Parathyroid adenoma (tissue), 2 donors: ENCODE data around the gene BRINP2.
A peak's percentile ranks its signal among the peaks of the same experiment; 100 is the strongest.

ENCODE experiments used
- H2AFZ ChIP-seq: fragments of 300-600 bp; sonication (generic); one replicate; pipeline ENCODE4 v1.7.0; 2017; ENCODE audit warnings: antibody characterized with exemption, mild to moderate bottlenecking
- H3K27ac ChIP-seq: fragments of 300-600 bp; sonication (generic); one replicate; pipeline ENCODE4 v1.7.0; 2017
- H3K27me3 ChIP-seq: fragments of 300-600 bp; sonication (generic); one replicate; pipeline ENCODE4 v1.7.0; 2017; ENCODE audit warnings: low read length; ENCODE audit not compliant: control insufficient read depth, insufficient read depth
- H3K36me3 ChIP-seq: fragments of 300-600 bp; sonication (generic); one replicate; pipeline ENCODE4 v1.7.0; 2017; ENCODE audit warnings: low read length; ENCODE audit not compliant: control insufficient read depth, insufficient read depth
- H3K4me1 ChIP-seq: fragments of 300-600 bp; sonication (generic); one replicate; pipeline ENCODE4 v1.7.0; 2017; ENCODE audit warnings: control low read depth
- H3K4me2 ChIP-seq: fragments of 300-600 bp; sonication (generic); one replicate; pipeline ENCODE4 v1.7.0; 2017; ENCODE audit warnings: low read length
- H3K4me3 ChIP-seq: fragments of 300-600 bp; sonication (generic); one replicate; pipeline ENCODE4 v1.7.0; 2017; ENCODE audit warnings: low read depth, low read length
- H3K79me2 ChIP-seq: fragments of 300-600 bp; sonication (generic); one replicate; pipeline ENCODE4 v1.7.0; 2017; ENCODE audit warnings: control low read depth
- H3K9ac ChIP-seq: fragments of 300-600 bp; sonication (generic); one replicate; pipeline ENCODE4 v1.7.0; 2017; ENCODE audit warnings: mild to moderate bottlenecking
- H3K9me3 ChIP-seq: fragments of 300-600 bp; sonication (generic); one replicate; pipeline ENCODE4 v1.7.0; 2017; ENCODE audit warnings: low read length; ENCODE audit not compliant: control insufficient read depth
- TF ChIP-seq, protein P1 (sequence below): fragments of 300-600 bp; sonication (generic); IDR thresholded peaks from one replicate; pipeline ENCODE4 v1.7.0; 2017; ENCODE audit warnings: antibody characterized with exemption, mild to moderate bottlenecking
- donor health status: primary hyperparathyroidism.

Gene BRINP2

DNA sequence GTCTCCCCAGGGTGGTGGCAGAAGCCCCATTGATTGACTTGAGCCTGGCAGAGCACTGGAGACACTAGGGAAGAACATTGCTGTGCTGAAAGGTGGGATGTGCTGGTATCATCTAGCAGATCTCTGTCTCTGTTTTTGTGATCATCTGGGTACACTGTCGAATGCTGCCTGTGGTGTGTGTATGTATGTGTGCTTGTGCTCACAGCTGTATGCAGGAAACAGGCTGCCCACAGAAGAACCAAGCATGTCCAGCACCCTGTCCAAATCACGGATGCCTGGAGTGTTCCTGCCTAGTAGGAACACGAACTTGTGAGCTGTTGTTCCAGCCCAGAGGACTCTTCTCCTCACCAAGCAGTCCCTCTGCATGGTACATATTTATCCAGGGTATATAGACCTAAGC is 1.5 kb downstream of the BRINP2 start:
- Histone ChIP-seq H3K9me3 (no peaks in the 10 kb centered on the region), H3K79me2 (no peaks in the 10 kb centered on the region), H3K4me2 (no peak overlapping the region), H3K36me3 (no peaks in the 10 kb centered on the region), H3K27me3 (no peaks in the 10 kb centered on the region), H3K27ac (no peak overlapping the region), H3K9ac (no peak overlapping the region), H3K4me3 (no peak overlapping the region), H3K4me1 (no peaks in the 10 kb centered on the region), H2AFZ (no peak overlapping the region)
- TF ChIP-seq, protein P1, sequence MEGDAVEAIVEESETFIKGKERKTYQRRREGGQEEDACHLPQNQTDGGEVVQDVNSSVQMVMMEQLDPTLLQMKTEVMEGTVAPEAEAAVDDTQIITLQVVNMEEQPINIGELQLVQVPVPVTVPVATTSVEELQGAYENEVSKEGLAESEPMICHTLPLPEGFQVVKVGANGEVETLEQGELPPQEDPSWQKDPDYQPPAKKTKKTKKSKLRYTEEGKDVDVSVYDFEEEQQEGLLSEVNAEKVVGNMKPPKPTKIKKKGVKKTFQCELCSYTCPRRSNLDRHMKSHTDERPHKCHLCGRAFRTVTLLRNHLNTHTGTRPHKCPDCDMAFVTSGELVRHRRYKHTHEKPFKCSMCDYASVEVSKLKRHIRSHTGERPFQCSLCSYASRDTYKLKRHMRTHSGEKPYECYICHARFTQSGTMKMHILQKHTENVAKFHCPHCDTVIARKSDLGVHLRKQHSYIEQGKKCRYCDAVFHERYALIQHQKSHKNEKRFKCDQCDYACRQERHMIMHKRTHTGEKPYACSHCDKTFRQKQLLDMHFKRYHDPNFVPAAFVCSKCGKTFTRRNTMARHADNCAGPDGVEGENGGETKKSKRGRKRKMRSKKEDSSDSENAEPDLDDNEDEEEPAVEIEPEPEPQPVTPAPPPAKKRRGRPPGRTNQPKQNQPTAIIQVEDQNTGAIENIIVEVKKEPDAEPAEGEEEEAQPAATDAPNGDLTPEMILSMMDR = no peak

DNA sequence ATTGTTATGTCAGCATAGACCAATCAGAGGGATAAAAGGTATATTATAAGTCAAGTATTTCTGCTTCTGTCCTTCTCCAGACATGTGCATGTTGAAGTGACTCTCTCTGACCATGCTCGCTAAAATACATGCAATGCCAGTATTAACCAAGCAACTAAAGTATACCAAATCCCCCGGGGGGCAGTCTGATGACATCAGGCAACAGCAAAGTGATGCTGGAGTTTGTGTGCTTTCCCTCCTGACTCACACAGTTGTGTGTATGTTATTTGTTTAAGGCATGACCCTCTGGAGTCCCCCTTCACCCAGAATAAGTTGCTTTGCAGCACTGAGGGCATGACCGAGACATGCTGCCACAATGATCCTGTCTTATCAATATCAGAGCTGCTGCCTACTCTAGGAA is 2.1 kb downstream of the BRINP2 start:
- H3K27ac ChIP-seq = no peak overlapping the region
- no peak overlapping the region for H3K9ac ChIP-seq
- no peaks in the 10 kb centered on the region for H3K79me2 ChIP-seq
- no peaks in the 10 kb centered on the region for H3K27me3 ChIP-seq
- H3K4me1 ChIP-seq = no peaks in the 10 kb centered on the region
- no peak overlapping the region for H3K4me2 ChIP-seq
- no peaks in the 10 kb centered on the region for H3K36me3 ChIP-seq
- H3K4me3 ChIP-seq = no peak overlapping the region
- TF ChIP-seq, protein P1 = no peak
- no peaks in the 10 kb centered on the region for H3K9me3 ChIP-seq
- H2AFZ ChIP-seq = no peak overlapping the region

DNA sequence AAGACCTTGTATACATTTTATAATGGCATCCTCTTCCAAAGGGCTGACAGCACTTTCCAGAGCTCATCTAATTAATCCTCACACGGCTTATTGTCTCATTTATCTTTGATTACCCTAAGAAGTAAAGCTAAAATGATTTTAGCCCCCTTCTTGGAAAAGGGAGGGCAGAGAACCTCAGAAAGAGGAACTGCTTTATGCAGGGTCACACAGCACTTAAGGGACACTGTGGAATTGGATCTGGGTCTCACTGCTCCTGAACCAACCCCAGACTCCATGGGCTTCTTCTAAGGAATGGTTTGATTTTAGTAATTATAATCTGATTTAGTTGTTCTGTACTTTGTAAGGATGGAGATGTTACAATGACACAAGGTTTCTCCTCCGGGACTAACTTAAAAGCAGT is 3.2 kb downstream of the BRINP2 start:
- Histone ChIP-seq H3K27ac (no peak overlapping the region), H3K9ac (no peak overlapping the region), H3K4me2 (no peak overlapping the region), H3K4me3 (no peak overlapping the region), H3K4me1 (no peaks in the 10 kb centered on the region), H3K9me3 (no peaks in the 10 kb centered on the region), H2AFZ (no peak overlapping the region), H3K36me3 (no peaks in the 10 kb centered on the region), H3K27me3 (no peaks in the 10 kb centered on the region), H3K79me2 (no peaks in the 10 kb centered on the region)
- TF ChIP-seq, protein P1 = no peak

DNA sequence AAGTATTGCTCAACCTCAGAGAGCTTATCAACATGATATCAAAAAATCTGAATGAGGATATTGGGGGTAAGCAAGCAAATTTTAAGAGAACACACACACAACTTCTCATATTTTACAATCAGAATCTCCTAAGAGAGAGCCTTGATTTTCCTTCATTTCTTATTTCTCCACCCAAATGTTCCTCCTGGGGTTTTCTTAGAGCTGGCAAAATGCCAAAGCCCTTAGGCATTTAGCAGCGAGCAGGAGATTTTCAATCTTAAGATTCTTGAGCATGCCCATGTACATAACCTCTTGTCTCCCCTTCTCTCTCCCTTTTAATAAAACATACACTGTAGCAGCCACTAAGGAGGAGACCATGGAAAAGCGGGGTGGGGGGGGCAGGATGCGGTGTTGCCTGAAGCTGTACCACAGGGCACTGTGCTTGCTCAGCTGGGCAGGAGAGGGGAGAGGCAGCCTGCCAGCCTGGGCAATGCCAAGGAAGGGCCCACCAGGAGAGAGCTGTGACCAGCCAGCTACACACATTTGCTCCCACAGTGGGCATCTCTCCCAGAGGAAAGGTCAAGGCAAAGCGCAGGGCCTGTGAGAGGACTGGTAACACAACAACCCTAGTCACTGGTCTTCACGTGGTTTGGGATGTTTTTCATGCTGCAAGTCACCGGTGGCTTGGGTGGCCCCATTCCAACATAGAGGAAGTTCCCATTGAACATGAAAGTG is 4.3 kb downstream of the BRINP2 start:
- Histone ChIP-seq H3K79me2 (no peaks in the 10 kb centered on the region), H3K36me3 (no peaks in the 10 kb centered on the region), H3K4me3 (no peak overlapping the region), H3K9me3 (no peaks in the 10 kb centered on the region), H3K4me2 (no peak overlapping the region), H3K27ac (no peak overlapping the region), H3K9ac (no peak overlapping the region), H3K27me3 (no peaks in the 10 kb centered on the region), H3K4me1 (no peaks in the 10 kb centered on the region), H2AFZ (no peak overlapping the region)
- TF ChIP-seq, protein P1 = no peak

DNA sequence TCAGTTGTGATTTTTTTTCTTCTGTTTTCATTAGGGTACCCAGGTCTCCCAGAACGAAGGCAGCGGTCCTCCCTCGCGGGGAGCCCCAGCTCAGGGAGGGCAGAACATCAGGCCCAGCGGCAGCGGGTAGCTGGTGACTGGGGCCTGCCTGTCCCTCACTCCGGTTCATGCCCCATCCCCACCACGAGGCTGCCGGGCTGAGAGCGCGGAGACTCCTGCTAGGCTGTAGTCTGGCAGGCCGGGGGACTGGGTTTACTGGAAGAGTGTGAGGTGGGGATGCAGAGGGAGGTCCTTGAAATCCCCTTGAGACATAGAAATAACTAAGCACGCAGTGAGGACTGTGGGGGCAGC is 10.5 kb downstream of the BRINP2 start:
- H3K36me3 ChIP-seq = no peaks in the 10 kb centered on the region
- TF ChIP-seq, protein P1 = no peak
- H3K4me3 ChIP-seq = peak overlapping the region; percentile 22
- H3K79me2 ChIP-seq = no peaks in the 10 kb centered on the region
- peaks cover 4% of the 10 kb centered on the region for H3K27me3 ChIP-seq
- H3K4me1 ChIP-seq = no peaks in the 10 kb centered on the region
- H3K27ac ChIP-seq = no peak overlapping the region
- peak overlapping the region; percentile 63 for H3K4me2 ChIP-seq
- no peak overlapping the region for H3K9ac ChIP-seq
- no peak overlapping the region for H2AFZ ChIP-seq
- no peaks in the 10 kb centered on the region for H3K9me3 ChIP-seq
